H1 (cell line): ENCODE data around the gene LDLRAD3. TPM values are rescaled to one million over a fixed set of nuclear protein-coding genes. Genes with fewer than 3 reads are reported as not detected.

Source experiments
- CTCF ChIA-PET: fragments of 300-600 bp; sonication (Branson Sonifier 250); formaldehyde crosslinking; loops from one replicate; lab custom pipeline; 2021; ENCODE audit not compliant: partially characterized antibody; lab: Charles Lee
- POLR2A ChIA-PET: fragments of 300-600 bp; sonication (Branson Sonifier 250); formaldehyde crosslinking; loops from one replicate; lab custom pipeline; 2021; ENCODE audit warnings: inconsistent platforms; ENCODE audit not compliant: partially characterized antibody; lab: Charles Lee
- DNase-seq, 2 experiments: peaks; one replicate each; pipeline versions ENCODE4 v3.0.0 to v3.0.0-alpha.2; 2010 to 2022; ENCODE audit warnings: low spot score in 2 of 2, low read depth in 1 of 2, mixed read lengths in 1 of 2
- FAIRE-seq: peaks from 2 replicates; lab custom pipeline; 2011; peaks lifted over from hg19 to GRCh38; lab: Jason Lieb, UNC
- H2AFZ ChIP-seq: 2 replicates; pipeline ENCODE4 v1.8.1; 2012; ENCODE audit warnings: low read length, inconsistent platforms
- H2AK5ac ChIP-seq: 2 replicates; pipeline ENCODE4 v1.6.1; 2013; ENCODE audit warnings: low read depth, low read length
- H2BK120ac ChIP-seq: replicated peaks from 2 replicates; pipeline ENCODE3; 2013; ENCODE audit warnings: low read depth, low read length, inconsistent platforms
- H2BK12ac ChIP-seq: 2 replicates; pipeline ENCODE4 v1.6.1; 2013; ENCODE audit warnings: low read depth, low read length
- H2BK15ac ChIP-seq: 2 replicates; pipeline ENCODE4 v1.6.1; 2013; ENCODE audit warnings: low read length
- H2BK20ac ChIP-seq: 2 replicates; pipeline ENCODE4 v1.6.1; 2013; ENCODE audit warnings: low read length
- H2BK5ac ChIP-seq: 2 replicates; pipeline ENCODE4 v1.6.1; 2013; ENCODE audit warnings: low read depth, low read length
- H3K14ac ChIP-seq: 2 replicates; pipeline ENCODE4 v1.6.1; 2013; ENCODE audit warnings: inconsistent platforms; ENCODE audit not compliant: insufficient read length
- H3K18ac ChIP-seq: 2 replicates; pipeline ENCODE4 v1.6.1; 2013; ENCODE audit warnings: low read length; ENCODE audit errors: extremely low read depth
- H3K23ac ChIP-seq: 2 replicates; pipeline ENCODE4 v1.6.1; 2013; ENCODE audit warnings: inconsistent platforms; ENCODE audit not compliant: insufficient read length
- H3K23me2 ChIP-seq: 2 replicates; pipeline ENCODE4 v1.6.1; 2013; ENCODE audit warnings: low read depth, low read length
- H3K27ac ChIP-seq: 2 replicates; pipeline ENCODE4 v1.6.1; 2011; ENCODE audit warnings: low read depth, low read length, inconsistent platforms
- H3K27me3 ChIP-seq, 4 experiments: replicated peaks in 1 of 4; 1 replicate in 1 of 4; 2 replicates in 3 of 4; pipeline versions ENCODE4 v1.6.1 to v1.8.1; 2011 to 2013; ENCODE audit warnings: low read length in 3 of 4, mild to moderate bottlenecking in 3 of 4, inconsistent platforms in 2 of 4, mixed read lengths in 2 of 4, moderate library complexity in 1 of 4; ENCODE audit not compliant: control insufficient read depth in 3 of 4, insufficient read depth in 3 of 4; ENCODE audit errors: extremely low read depth in 1 of 4
- H3K36me3 ChIP-seq, 4 experiments: 2 replicates each; pipeline versions ENCODE4 v1.6.1 to v1.8.1; 2011 to 2013; ENCODE audit warnings: mild to moderate bottlenecking in 4 of 4, low read length in 3 of 4, moderate library complexity in 2 of 4, control low read depth in 1 of 4, inconsistent platforms in 1 of 4; ENCODE audit not compliant: insufficient read depth in 4 of 4, control insufficient read depth in 2 of 4
- H3K4ac ChIP-seq: replicated peaks from 2 replicates; pipeline ENCODE3; 2013; ENCODE audit warnings: low read length, low read depth, mixed read lengths, inconsistent platforms; ENCODE audit not compliant: insufficient read length
- H3K4me1 ChIP-seq, 4 experiments: replicated peaks in 1 of 4; 1 replicate in 1 of 4; 2 replicates in 3 of 4; pipeline versions ENCODE4 v1.6.1 to v1.8.1; 2011 to 2013; ENCODE audit warnings: low read length in 3 of 4, inconsistent platforms in 2 of 4, mixed read lengths in 1 of 4; ENCODE audit not compliant: insufficient read depth in 4 of 4, control insufficient read depth in 3 of 4
- H3K4me2 ChIP-seq, 2 experiments: 2 replicates each; pipeline versions ENCODE4 v1.6.1 to v1.8.1; 2011 to 2013; ENCODE audit warnings: low read depth in 2 of 2, low read length in 2 of 2, control low read depth in 1 of 2, inconsistent platforms in 1 of 2, mild to moderate bottlenecking in 1 of 2; ENCODE audit not compliant: insufficient read depth in 1 of 2
- H3K4me3 ChIP-seq, 4 experiments: fragments of 200-600, 300-600 bp in 1 of 4; sonication (generic), shearing (Covaris generic), sonication (Bioruptor Twin) in 1 of 4; 2 replicates each; pipeline versions ENCODE4 v1.5.1 to v1.8.1; 2011 to 2016; ENCODE audit warnings: low read length in 4 of 4, low read depth in 3 of 4, control low read depth in 2 of 4, inconsistent platforms in 2 of 4, mild to moderate bottlenecking in 2 of 4, mixed read lengths in 1 of 4, moderate library complexity in 1 of 4; ENCODE audit not compliant: insufficient read depth in 2 of 4; ENCODE audit errors: extremely low read depth in 1 of 4
- H3K56ac ChIP-seq: replicated peaks from 2 replicates; pipeline ENCODE3; 2013; ENCODE audit warnings: low read depth, mild to moderate bottlenecking, mixed read lengths, low read length, inconsistent platforms; ENCODE audit not compliant: insufficient read length
- H3K79me1 ChIP-seq: 2 replicates; pipeline ENCODE4 v1.6.1; 2013; ENCODE audit warnings: low read depth, low read length, control low read depth
- H3K79me2 ChIP-seq, 2 experiments: 2 replicates each; pipeline versions ENCODE4 v1.6.1 to v1.8.1; 2012 to 2013; ENCODE audit warnings: low read length in 2 of 2, mild to moderate bottlenecking in 2 of 2, inconsistent platforms in 1 of 2; ENCODE audit not compliant: insufficient read depth in 2 of 2, control insufficient read depth in 1 of 2
- H3K9ac ChIP-seq, 4 experiments: replicated peaks in 1 of 4; 1 replicate in 1 of 4; 2 replicates in 3 of 4; pipeline versions ENCODE4 v1.6.1 to v1.8.1; 2011 to 2013; ENCODE audit warnings: low read depth in 3 of 4, low read length in 3 of 4, control low read depth in 2 of 4, mild to moderate bottlenecking in 2 of 4, moderate library complexity in 2 of 4, inconsistent platforms in 1 of 4; ENCODE audit errors: extremely low read depth in 1 of 4
- H3K9me3 ChIP-seq, 2 experiments: 2 replicates each; pipeline versions ENCODE4 v1.6.1 to v1.8.1; 2012 to 2013; ENCODE audit warnings: mild to moderate bottlenecking in 2 of 2, moderate library complexity in 2 of 2, control low read depth in 1 of 2, inconsistent platforms in 1 of 2, low read depth in 1 of 2, low read length in 1 of 2, mixed read lengths in 1 of 2; ENCODE audit not compliant: insufficient read depth in 2 of 2
- H4K20me1 ChIP-seq, 2 experiments: replicated peaks in 1 of 2; 2 replicates each; pipeline versions ENCODE3 to v1.8.1; 2011 to 2013; ENCODE audit warnings: inconsistent platforms in 2 of 2, low read length in 2 of 2, mild to moderate bottlenecking in 1 of 2; ENCODE audit not compliant: insufficient read depth in 2 of 2, control insufficient read depth in 1 of 2
- H4K5ac ChIP-seq: 2 replicates; pipeline ENCODE4 v1.6.1; 2013; ENCODE audit warnings: low read length, low read depth, mixed read lengths, inconsistent platforms; ENCODE audit not compliant: insufficient read length
- H4K8ac ChIP-seq: 2 replicates; pipeline ENCODE4 v1.8.0; 2013; ENCODE audit warnings: mild to moderate bottlenecking, moderate library complexity, low read length, inconsistent platforms; ENCODE audit not compliant: insufficient read depth; ENCODE audit errors: extremely low read depth
- H4K91ac ChIP-seq: replicated peaks from 2 replicates; pipeline ENCODE3; 2013; ENCODE audit warnings: low read length, mixed read lengths, inconsistent platforms; ENCODE audit not compliant: insufficient read length
- BCL11A ChIP-seq, 2 experiments: IDR thresholded peaks; one replicate each; pipeline ENCODE4 v1.6.1; 2011; ENCODE audit warnings: low read depth in 2 of 2, low read length in 2 of 2, mild to moderate bottlenecking in 2 of 2
- CHD1 ChIP-seq: IDR thresholded peaks from 2 replicates; pipeline ENCODE4 v1.6.1; 2012; ENCODE audit warnings: low read depth, low read length, improper control_type of control experiment
- HDAC2 ChIP-seq, 2 experiments: fragments of 300-600 bp in 1 of 2; sonication (generic) in 1 of 2; IDR thresholded peaks; 2 replicates each; pipeline ENCODE4 v1.6.1; 2011 to 2012; ENCODE audit warnings: low read depth in 2 of 2, low read length in 2 of 2, mild to moderate bottlenecking in 2 of 2, moderate library complexity in 2 of 2, borderline replicate concordance in 1 of 2, inconsistent platforms in 1 of 2
- JUN ChIP-seq: IDR thresholded peaks from 2 replicates; pipeline ENCODE4 v1.6.1; 2011; ENCODE audit warnings: low read depth, mild to moderate bottlenecking, improper control_type of control experiment, low read length
- KDM5A ChIP-seq: fragments of 200-600 bp; IDR thresholded peaks from 2 replicates; pipeline ENCODE4 v1.7.1; 2012; ENCODE audit warnings: mild to moderate bottlenecking, low read length, inconsistent platforms, mixed read lengths
- NANOG ChIP-seq: IDR thresholded peaks from 2 replicates; pipeline ENCODE4 v1.6.1; 2011; ENCODE audit warnings: low read length, low read depth, mild to moderate bottlenecking, inconsistent platforms; ENCODE audit not compliant: insufficient read depth, poor library complexity, severe bottlenecking
- RBBP5 ChIP-seq: IDR thresholded peaks from 2 replicates; pipeline ENCODE4 v1.7.1; 2012; ENCODE audit warnings: low read depth, mild to moderate bottlenecking, inconsistent platforms, low read length, moderate library complexity, borderline replicate concordance
- RXRA ChIP-seq: IDR thresholded peaks from 2 replicates; pipeline ENCODE4 v1.6.1; 2011; ENCODE audit warnings: low read depth, mild to moderate bottlenecking, low read length, moderate library complexity; ENCODE audit not compliant: insufficient read depth
- TBP ChIP-seq: IDR thresholded peaks from 2 replicates; pipeline ENCODE4 v1.6.1; 2011; ENCODE audit warnings: low read depth, low read length, improper control_type of control experiment
- YY1 ChIP-seq: IDR thresholded peaks from 2 replicates; pipeline ENCODE4 v1.6.1; 2011; ENCODE audit warnings: low read depth, mild to moderate bottlenecking, low read length
- WGBS, 2 experiments: shearing (Covaris generic) in 1 of 2; methylation state at CpG; one replicate each; pipeline versions ENCODE4 v1.1.6 to v1.1.7; 2013 to 2015; ENCODE audit warnings: low lambda C conversion rate in 2 of 2, mixed read lengths in 2 of 2, inconsistent platforms in 1 of 2, low coverage in 1 of 2, missing lambda C conversion rate in 1 of 2; ENCODE audit not compliant: insufficient replicate concordance in 2 of 2, insufficient coverage in 1 of 2, insufficient read length in 1 of 2; ENCODE audit errors: extremely low coverage in 1 of 2, missing lambda C conversion rate in 1 of 2; 5-methylcytosine and 5-hydroxymethylcytosine counted together
- polyA plus RNA-seq, 7 experiments: library from polyadenylated mRNA; depleted of rRNA in 3 of 7; stranded (reverse) in 5 of 7; unstranded in 2 of 7; fragments of >200 nt in 5 of 7; fragments of 200-250 nt in 2 of 7; gene quantifications; 1 replicate in 5 of 7; 2 replicates in 1 of 7; 4 replicates in 1 of 7; pipeline versions ENCODE4 v1.2.1 to v1.2.3, GENCODE V29; 2011 to 2013; ENCODE audit warnings: missing spikeins in 2 of 7, mixed read lengths in 2 of 7
- total RNA-seq: library from RNA; stranded (reverse); fragmentation: NEBNext Ultra II Directional; extraction: Animal tissue kit (Norgen Biotek cat#: 25700); gene quantifications from 2 replicates; pipeline ENCODE4 v1.2.1, GENCODE V29; 2021
- TF ChIP-seq, protein P1 (sequence below): IDR thresholded peaks from 2 replicates; pipeline ENCODE4 v1.6.1; 2012; ENCODE audit warnings: low read length, inconsistent platforms

LDLRAD3 gene
- total and polyA plus RNA-seq, 2 of the 8 experiments (the other 6 are each of a cell fraction or from before 2014, with no cell fraction given): 18.6 to 22.8 TPM

DNA sequence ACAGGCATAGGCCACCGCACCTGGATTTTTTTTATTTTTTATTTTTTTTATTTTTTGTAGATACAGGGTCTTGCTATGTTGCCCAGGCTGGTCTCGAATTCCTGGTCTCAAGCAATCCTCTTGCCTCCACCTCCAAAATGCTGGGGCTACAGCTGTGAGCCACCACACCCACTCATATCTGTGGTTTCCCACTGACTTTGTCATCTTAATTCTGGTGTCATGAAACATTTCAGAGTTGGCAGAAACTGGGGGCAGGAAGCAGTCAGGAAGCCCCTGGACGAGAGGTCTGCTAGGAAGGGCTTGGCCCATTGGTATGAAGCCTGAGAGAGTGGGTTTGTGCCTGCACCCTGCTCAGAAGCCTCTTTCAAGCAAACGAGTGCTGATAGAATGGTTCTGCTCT, 296.3 kb downstream of the LDLRAD3 start:
- FAIRE-seq: no peak

More for the DNA sequence above, 296.3 kb downstream of the LDLRAD3 start:
- no peak overlapping the region for H2BK5ac ChIP-seq
- no peak overlapping the region for H3K23ac ChIP-seq
- no peaks in the 10 kb centered on the region for H3K9me3 ChIP-seq
- H2BK15ac ChIP-seq: no peak overlapping the region
- no peaks in the 10 kb centered on the region; the same call in 1 of the 2 replicates for H3K79me1 ChIP-seq
- no peaks in the 10 kb centered on the region for H3K36me3 ChIP-seq
- H2AFZ ChIP-seq: no peak overlapping the region
- no peak overlapping the region for H3K18ac ChIP-seq
- CTCF ChIA-PET: interaction anchor here (1.0 kb wide), 1 partner anchor 836 kb away, joined by 3 read pairs; no protein-coding TSS in a partner anchor
- no peaks in the 10 kb centered on the region for H3K79me2 ChIP-seq
- H3K4me1 ChIP-seq: no peaks in the 10 kb centered on the region
- H4K5ac ChIP-seq: no peak overlapping the region
- H4K20me1 ChIP-seq: peaks cover 0 to 2% of the 10 kb centered on the region in 2 experiments
- H3K4me2 ChIP-seq: no peak overlapping the region
- no peak for DNase-seq
- H3K27me3 ChIP-seq: no peaks in the 10 kb centered on the region
- H4K8ac ChIP-seq: no peak overlapping the region
- H4K91ac ChIP-seq: no peak overlapping the region
- no peaks in the 10 kb centered on the region for H3K23me2 ChIP-seq
- H3K27ac ChIP-seq: no peak overlapping the region
- no peak overlapping the region for H3K4me3 ChIP-seq
- H2BK20ac ChIP-seq: no peak overlapping the region
- no peak overlapping the region for H3K14ac ChIP-seq
- no peak overlapping the region for H3K9ac ChIP-seq
- H3K4ac ChIP-seq: no peak overlapping the region
- WGBS, 2 experiments: 89% methylated on average over 4 of the region's 4 CpGs; no CpG with 5 or more reads in 1 of the 2 experiments
- no peak for TF ChIP-seq CHD1
- no peak for TF ChIP-seq TBP
- TF ChIP-seq KDM5A: no peak
- no peak for TF ChIP-seq RBBP5
- TF ChIP-seq RXRA: no peak
- no peak for TF ChIP-seq HDAC2 (IDR thresholded peaks at IDR 0.05; ENCODE audit: borderline replicate concordance in 1 of 2, low read depth in 2 of 2, low read length in 2 of 2)
- no peak for TF ChIP-seq YY1
- no peak for TF ChIP-seq BCL11A (IDR thresholded peaks at IDR 0.05; ENCODE audit: low read depth in 2 of 2, low read length in 2 of 2)
- TF ChIP-seq NANOG: no peak
- TF ChIP-seq, protein P1, sequence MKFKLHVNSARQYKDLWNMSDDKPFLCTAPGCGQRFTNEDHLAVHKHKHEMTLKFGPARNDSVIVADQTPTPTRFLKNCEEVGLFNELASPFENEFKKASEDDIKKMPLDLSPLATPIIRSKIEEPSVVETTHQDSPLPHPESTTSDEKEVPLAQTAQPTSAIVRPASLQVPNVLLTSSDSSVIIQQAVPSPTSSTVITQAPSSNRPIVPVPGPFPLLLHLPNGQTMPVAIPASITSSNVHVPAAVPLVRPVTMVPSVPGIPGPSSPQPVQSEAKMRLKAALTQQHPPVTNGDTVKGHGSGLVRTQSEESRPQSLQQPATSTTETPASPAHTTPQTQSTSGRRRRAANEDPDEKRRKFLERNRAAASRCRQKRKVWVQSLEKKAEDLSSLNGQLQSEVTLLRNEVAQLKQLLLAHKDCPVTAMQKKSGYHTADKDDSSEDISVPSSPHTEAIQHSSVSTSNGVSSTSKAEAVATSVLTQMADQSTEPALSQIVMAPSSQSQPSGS: no peak
- no peak for TF ChIP-seq JUN
- no peak overlapping the region for H2BK12ac ChIP-seq
- no peak overlapping the region for H2AK5ac ChIP-seq
- H3K56ac ChIP-seq: no peak overlapping the region
- POLR2A ChIA-PET: no interaction called here
- no peak overlapping the region for H2BK120ac ChIP-seq
